Skin epidermis (tissue), 12 donors: ENCODE data around the gene DTNB.

ENCODE experiments used
- H3K27ac ChIP-seq, 21 experiments: fragments of 200-600 bp; sonication (generic) in 11 of 21; one replicate each; pipeline ENCODE4 v1.5.0; 2020; ENCODE audit warnings: mild to moderate bottlenecking in 3 of 21, inconsistent platforms in 2 of 21, moderate library complexity in 2 of 21
- H3K4me3 ChIP-seq, 7 experiments: fragments of 200-600 bp; sonication (generic) in 2 of 7; one replicate each; pipeline ENCODE4 v1.5.0; 2020; ENCODE audit warnings: inconsistent platforms in 2 of 7, mild to moderate bottlenecking in 2 of 7, moderate library complexity in 1 of 7

Gene DTNB

DNA sequence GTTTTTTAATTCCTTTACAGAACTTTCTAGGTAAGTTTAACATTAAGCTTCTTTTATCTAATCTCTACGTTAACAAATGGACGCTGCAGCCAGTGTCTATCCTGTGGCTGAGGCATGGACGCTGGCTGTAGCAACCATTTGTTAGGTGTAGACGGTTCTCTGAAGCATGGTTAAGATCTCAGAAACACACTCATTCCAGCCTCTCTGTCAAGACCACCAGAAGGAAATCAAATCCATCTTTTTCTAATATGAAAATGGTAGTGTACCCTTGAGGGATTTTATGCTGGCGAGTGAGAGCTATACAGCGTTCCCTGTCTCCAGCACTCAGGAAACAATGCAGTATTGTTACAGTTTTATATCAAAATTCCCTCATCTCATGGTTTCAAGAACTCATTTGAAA lies 78.0 kb downstream of the DTNB start:
- no peak overlapping the region for H3K27ac ChIP-seq
- no peak overlapping the region for H3K4me3 ChIP-seq

DNA sequence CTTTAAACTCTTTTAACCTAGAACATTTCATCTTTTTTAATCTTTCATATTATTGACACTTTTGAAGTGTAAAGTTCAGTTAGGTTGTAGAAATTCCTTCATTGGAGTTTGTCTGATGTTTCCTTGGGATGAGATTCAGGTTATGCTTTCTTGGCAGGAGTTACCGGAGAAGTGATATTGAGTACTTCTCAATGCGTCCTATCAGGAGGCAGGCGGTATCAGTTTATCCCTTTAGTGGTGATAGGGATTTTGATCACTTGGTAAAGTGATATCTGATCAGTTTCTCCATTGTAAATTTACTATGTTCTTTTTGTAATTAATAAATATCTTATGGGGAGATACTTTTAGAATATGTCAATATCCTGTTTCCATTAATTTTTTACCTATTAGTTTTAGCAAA lies 78.4 kb downstream of the DTNB start:
- Histone ChIP-seq H3K27ac (no peak overlapping the region), H3K4me3 (no peak overlapping the region)

DNA sequence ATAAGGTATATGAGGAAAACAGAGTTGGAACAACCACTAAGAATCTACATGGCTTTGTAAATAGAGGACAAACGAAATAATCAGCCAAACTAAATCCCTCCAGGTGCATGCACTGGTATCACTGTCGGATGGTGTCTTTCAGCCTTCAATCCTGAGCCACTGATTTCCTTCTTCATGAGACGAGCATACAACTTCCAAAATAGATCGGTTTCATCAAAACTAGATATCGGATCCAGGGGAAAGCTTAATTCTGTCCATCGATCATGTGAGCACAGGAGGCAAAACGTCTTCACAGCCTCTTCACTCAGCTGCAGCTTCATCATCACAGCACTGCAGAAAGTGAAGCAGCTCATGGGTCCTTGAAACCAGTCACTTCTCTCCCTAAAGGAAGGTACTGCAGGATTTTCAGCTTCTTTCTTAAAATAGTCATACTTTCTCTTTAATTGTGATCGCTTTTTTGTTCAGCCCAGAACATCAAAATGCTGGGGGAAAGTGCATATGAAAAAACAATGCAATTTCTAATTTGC lies 80.5 kb downstream of the DTNB start:
- peak overlapping the region in 1 of 21 experiments; percentile 73 for H3K27ac ChIP-seq

GRCh38 chr2:25590921-25591505 lies 82.4 kb downstream of the DTNB start:
- peak overlapping the region in 1 of 21 experiments; percentile 73 for H3K27ac ChIP-seq
- no peak overlapping the region for H3K4me3 ChIP-seq

More for the DNA sequence above, 80.5 kb downstream of the DTNB start:
- no peak overlapping the region for H3K4me3 ChIP-seq

DNA sequence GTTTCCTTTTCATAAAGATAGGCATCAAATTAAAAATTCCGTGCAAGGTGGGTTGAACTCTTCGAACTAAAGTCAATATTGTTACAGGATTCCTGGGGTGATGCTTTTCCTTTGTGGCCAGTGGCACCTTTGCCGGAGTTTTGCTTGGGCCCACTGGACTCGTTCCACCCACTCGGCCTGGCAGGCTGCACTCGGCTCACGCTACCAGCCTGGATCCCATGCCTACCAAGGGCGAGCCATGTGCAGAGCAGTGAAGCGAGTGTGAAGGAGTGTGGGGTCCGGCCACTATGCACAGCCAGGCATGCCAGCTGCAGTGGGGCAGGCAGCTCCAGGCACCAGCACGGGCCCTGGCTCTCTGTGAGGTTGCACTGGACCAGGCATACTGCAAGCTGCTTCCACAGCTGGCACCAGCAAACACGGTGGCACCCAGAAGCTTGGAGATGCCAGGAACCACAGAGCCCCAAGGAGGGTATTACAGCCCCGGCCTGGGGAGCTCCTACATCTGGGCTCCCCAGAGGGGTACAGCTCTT lies 83.6 kb downstream of the DTNB start:
- Histone ChIP-seq H3K4me3 (no peak overlapping the region), H3K27ac (no peak overlapping the region)

- Histone ChIP-seq H3K4me3 (no peak overlapping the region), H3K27ac (no peak overlapping the region)
These were observed 84.8 kb downstream of the DTNB start for GRCh38 chr2:25588576-25588975.

DNA sequence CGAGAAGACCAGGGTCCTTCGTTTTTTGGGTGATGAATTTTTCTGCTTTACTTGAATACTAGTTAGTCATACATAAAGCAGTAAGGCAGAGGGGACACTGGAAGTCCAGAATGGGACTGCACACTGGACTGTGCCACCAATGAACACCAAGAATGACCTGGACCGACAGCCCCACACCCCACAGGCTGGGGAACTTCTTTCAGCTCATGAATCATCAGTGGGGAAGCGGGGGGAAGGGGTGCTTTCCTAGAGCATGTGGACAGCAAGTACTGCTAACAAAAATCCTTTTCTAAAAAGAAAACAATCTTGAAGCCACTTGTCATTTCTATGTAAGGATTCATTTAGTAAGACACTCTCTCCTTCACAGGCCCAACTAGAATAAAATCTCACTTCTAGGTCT lies 86.0 kb downstream of the DTNB start:
- Histone ChIP-seq H3K27ac (peak overlapping the region in 3 of 21 experiments; percentile 31 to 36 (median 34)), H3K4me3 (no peak overlapping the region)

- peak overlapping the region in 2 of 21 experiments; percentile 3 to 34 for H3K27ac ChIP-seq
These were observed 86.6 kb downstream of the DTNB start for GRCh38 chr2:25586726-25587144.

GRCh38 chr2:25585189-25585588 lies 88.2 kb downstream of the DTNB start:
- H3K4me3 ChIP-seq = no peak overlapping the region
- no peak overlapping the region for H3K27ac ChIP-seq

More at GRCh38 chr2:25586726-25587144, 86.6 kb downstream of the DTNB start:
- no peak overlapping the region for H3K4me3 ChIP-seq

DNA sequence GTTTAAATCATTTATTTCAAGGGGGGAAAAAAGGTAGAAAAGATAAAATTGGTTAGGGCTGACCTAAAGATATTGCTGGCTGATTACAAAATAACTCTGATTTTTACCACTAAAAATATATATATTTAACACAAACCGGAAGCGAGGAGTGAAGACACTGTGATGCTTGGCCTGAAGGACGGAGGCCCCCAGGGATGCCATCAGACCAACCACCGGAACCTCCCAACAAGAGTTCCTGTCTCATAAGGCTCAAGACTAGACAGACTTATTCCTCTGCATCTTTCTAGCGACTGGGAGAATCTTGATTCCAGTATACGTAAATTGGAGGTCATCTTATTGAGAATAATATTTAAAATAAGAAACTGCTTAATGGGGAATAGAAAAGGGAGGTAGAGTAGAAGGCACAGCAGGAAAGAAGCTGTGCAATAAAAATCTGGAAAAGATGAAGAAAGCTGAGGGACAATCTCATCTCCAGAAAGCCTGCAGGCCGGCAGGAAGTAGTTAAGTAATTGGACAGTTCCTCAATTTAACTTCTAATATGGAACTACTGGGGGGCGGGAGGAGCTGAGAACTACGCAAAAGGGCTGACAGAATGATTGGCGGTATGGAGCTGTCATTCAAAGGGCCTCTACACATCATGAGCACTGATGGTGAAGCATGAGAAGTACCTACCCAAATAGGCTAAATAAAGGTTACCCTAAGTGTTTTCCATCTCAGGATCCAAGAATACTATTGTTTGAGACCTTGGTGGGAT lies 91.1 kb downstream of the DTNB start:
- Histone ChIP-seq H3K27ac (no peak overlapping the region), H3K4me3 (no peak overlapping the region)

- Histone ChIP-seq H3K27ac (no peak overlapping the region), H3K4me3 (no peak overlapping the region)
These were observed 96.8 kb downstream of the DTNB start for GRCh38 chr2:25576596-25576995.

- no peak overlapping the region for H3K27ac ChIP-seq
- no peak overlapping the region for H3K4me3 ChIP-seq
These were observed 100.7 kb downstream of the DTNB start for GRCh38 chr2:25572638-25573037.

DNA sequence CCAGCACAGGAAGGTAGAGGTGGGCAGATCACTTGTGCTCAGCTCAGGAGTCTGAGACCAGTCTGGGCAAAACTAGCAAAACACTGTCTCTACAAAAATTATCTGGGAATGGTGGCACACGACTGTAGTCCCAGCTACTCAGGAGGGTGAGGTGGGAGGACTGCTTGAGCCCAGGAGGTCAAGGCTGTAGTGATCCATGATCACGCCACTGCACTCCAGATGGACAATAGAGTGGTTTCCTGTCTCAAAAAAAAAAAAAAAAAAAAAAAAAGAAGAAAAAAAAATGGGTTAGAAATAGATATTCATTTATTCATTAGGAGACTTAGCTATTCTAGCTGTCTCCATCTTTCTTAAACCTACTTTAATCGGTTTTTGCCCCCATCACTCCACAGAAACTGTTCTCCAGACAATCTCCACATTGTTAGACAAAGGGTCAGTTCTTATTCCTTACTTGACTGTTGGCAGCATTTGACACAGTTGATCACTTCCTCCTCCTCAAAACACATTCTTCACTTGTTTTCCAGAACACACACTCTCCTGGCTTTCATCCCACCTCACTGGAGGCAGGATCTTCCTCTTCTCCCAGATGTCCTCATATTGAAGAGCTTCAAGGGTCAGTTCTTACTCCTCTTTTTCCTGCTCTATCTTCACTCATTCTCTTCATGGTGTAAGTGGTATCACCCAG lies 103.1 kb downstream of the DTNB start:
- Histone ChIP-seq H3K27ac (no peak overlapping the region), H3K4me3 (no peak overlapping the region)

DNA sequence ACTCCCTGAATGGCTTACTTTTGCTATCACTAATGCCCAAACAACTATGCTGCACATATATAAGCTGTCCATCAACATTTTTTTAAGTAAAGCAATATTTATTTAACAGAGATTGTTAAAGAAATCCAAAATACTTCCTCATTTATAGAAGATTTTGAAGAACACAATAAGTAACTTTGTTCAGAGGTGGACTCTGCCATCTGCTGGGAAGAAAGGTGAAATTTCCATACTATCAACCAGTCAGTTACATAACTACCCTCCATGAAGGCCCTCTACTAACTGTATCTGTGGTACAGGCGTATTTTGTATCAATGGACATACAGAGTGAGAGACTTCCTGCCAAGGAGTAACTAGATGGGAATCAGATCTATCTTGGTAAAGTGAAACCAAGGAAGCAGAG lies 106.0 kb downstream of the DTNB start:
- peak overlapping the region in 1 of 21 experiments; percentile 23 for H3K27ac ChIP-seq
- H3K4me3 ChIP-seq = no peak overlapping the region

DNA sequence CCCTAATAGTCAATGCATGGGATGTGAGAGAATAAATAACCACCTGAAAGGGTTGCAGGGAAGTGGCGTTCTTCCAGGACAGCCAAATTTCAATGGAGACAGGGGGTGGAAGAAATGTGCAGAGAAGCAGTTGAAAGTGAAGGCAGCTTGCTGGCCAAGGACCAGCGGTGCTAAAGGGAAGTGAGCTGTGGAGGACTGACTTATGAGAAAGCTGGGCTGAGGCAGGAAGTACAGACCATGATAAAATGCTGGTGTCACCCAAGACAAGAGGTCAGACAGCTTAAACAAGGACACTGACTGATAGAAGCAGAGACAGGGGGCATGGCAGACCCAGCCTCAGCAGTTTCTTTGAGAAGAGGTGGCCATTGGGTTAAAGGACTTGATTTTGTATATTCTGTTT lies 106.7 kb downstream of the DTNB start:
- Histone ChIP-seq H3K4me3 (no peak overlapping the region), H3K27ac (peak overlapping the region in 1 of 21 experiments; percentile 23)

DNA sequence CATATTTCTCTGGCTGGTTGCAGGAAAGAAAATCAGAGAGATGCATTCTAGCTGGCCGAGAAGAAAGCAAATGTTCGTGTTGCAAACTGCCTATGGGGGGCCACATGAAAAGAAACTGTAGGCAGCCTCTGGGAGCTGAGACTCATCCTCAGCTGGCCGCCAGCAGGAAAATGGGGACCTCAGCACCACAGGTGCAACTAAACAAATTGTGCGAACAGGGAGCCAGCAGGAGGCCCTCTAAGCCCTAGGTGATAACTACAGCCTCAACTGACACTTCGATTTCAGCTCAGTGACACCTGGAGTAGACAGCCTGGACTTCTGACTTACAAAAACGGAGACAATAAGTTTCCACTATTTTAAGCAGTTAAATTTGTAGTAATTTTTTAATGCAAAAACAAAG lies 107.3 kb downstream of the DTNB start:
- H3K27ac ChIP-seq = no peak overlapping the region
- no peak overlapping the region for H3K4me3 ChIP-seq

- Histone ChIP-seq H3K4me3 (no peak overlapping the region), H3K27ac (no peak overlapping the region)
These were observed 112.1 kb downstream of the DTNB start for GRCh38 chr2:25561136-25561850.

GRCh38 chr2:25559148-25559547 lies 114.2 kb downstream of the DTNB start:
- Histone ChIP-seq H3K27ac (peak overlapping the region in 4 of 21 experiments; percentile 59 to 87 (median 78)), H3K4me3 (no peak overlapping the region)

DNA sequence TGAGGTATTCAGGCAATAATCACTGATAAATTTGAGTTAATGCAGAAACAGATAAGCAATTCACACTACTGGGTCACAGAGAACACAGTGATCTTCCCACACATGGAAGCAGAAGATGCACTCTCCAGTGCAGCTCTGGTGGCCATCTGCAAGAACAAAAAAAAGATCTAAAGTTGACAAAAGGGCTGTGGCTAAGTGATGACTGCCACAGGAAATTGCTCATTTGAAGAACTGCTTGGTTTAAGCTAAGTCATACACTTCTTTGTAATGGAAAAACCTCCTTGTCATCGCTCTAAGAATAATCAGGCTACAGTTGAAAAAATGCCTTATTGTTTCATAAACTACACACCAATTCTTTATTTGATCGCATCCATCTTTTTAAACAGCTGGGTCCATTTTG lies 115.1 kb downstream of the DTNB start:
- Histone ChIP-seq H3K4me3 (no peak overlapping the region), H3K27ac (peak overlapping the region in 5 of 21 experiments; percentile 10 to 87 (median 77))
